Neural cell (in vitro differentiated cells): ENCODE results near the gene BRIP1. TPM values are rescaled to one million over a fixed set of nuclear protein-coding genes. Genes with fewer than 3 reads are reported as not detected.
"Not testable (repeated sequence)": the region's sequence is repeated elsewhere in the genome, so short reads cannot be mapped to it uniquely, and the experiment has no call there.

Source experiments
- H2AFZ ChIP-seq: fragments of 200-600, 300-800 bp; sonication (generic), shearing (Covaris generic); 2 replicates; pipeline ENCODE4 v1.6.0; 2014; ENCODE audit warnings: low read depth, mild to moderate bottlenecking, antibody characterized with exemption, low read length, moderate library complexity
- H3F3A ChIP-seq: fragments of 200-600 bp; shearing (Covaris generic); 2 replicates; pipeline ENCODE4 v1.6.1; 2016; ENCODE audit warnings: mild to moderate bottlenecking, moderate library complexity, mixed read lengths, antibody characterized with exemption, low read length; ENCODE audit not compliant: insufficient read depth, poor library complexity, severe bottlenecking
- H3K27ac ChIP-seq: fragments of 200-600, 300-800 bp; sonication (generic), shearing (Covaris generic); 2 replicates; pipeline ENCODE4 v1.5.1; 2014; ENCODE audit warnings: mild to moderate bottlenecking, low read length, moderate library complexity
- H3K27me3 ChIP-seq: fragments of 300-800, 200-600 bp; sonication (generic), shearing (Covaris generic); 2 replicates; pipeline ENCODE4 v1.6.0; 2014; ENCODE audit warnings: mild to moderate bottlenecking, low read depth, low read length, moderate library complexity; ENCODE audit not compliant: insufficient read depth
- H3K36me3 ChIP-seq: fragments of 300-800, 200-600 bp; sonication (generic), shearing (Covaris generic); 2 replicates; pipeline ENCODE4 v1.5.1; 2014; ENCODE audit warnings: mild to moderate bottlenecking, antibody characterized with exemption, low read length, moderate library complexity; ENCODE audit not compliant: insufficient read depth
- H3K4me2 ChIP-seq: fragments of 300-800, 200-600 bp; sonication (generic), shearing (Covaris generic); 2 replicates; pipeline ENCODE4 v1.6.0; 2014; ENCODE audit warnings: mild to moderate bottlenecking, low read length
- H3K4me3 ChIP-seq: fragments of 300-800, 200-600 bp; sonication (generic), shearing (Covaris generic); 2 replicates; pipeline ENCODE4 v1.5.1; 2014; ENCODE audit warnings: mild to moderate bottlenecking, low read length, moderate library complexity
- H3K79me2 ChIP-seq: fragments of 200-600 bp; shearing (Covaris generic); replicated peaks from 2 replicates; pipeline ENCODE4 v1.6.0; 2014; ENCODE audit warnings: mild to moderate bottlenecking, low read length, moderate library complexity; ENCODE audit not compliant: insufficient read depth
- H3K9ac ChIP-seq: fragments of 300-800, 200-600 bp; sonication (generic), shearing (Covaris generic); 2 replicates; pipeline ENCODE4 v1.6.1; 2016; ENCODE audit warnings: mild to moderate bottlenecking, low read length, mixed read lengths
- H3K9me2 ChIP-seq: fragments of 200-600 bp; shearing (Covaris generic); 2 replicates; pipeline ENCODE4 v1.6.1; 2016; ENCODE audit warnings: mild to moderate bottlenecking, low read length, mixed read lengths; ENCODE audit not compliant: insufficient read depth
- H3K9me3 ChIP-seq: fragments of 200-600, 300-800 bp; sonication (generic), shearing (Covaris generic); 2 replicates; pipeline ENCODE4 v1.6.1; 2016; ENCODE audit warnings: mild to moderate bottlenecking, mixed run types, low read length, moderate library complexity, mixed read lengths
- H4K20me1 ChIP-seq: fragments of 200-600 bp; shearing (Covaris generic); 2 replicates; pipeline ENCODE4 v1.6.1; 2016; ENCODE audit warnings: mild to moderate bottlenecking, mixed run types; ENCODE audit not compliant: insufficient read depth
- CTCF ChIP-seq: fragments of 450-650 bp; IDR thresholded peaks from 2 replicates; pipeline ENCODE4 v1.5.1; 2014; ENCODE audit warnings: antibody characterized with exemption, mild to moderate bottlenecking, moderate library complexity; ENCODE audit not compliant: poor library complexity, severe bottlenecking
- EP300 ChIP-seq: fragments of 450-650 bp; conservative IDR thresholded peaks from 2 replicates; pipeline ENCODE4 v1.6.1; 2014; ENCODE audit warnings: antibody characterized with exemption, mild to moderate bottlenecking, moderate library complexity; ENCODE audit not compliant: poor library complexity, severe bottlenecking
- EZH2 ChIP-seq: fragments of 200-600, 300-800 bp; shearing (Covaris generic), sonication (generic); IDR thresholded peaks from 2 replicates; pipeline ENCODE4 v1.6.1; 2014; ENCODE audit warnings: antibody characterized with exemption, low read length, borderline replicate concordance, mild to moderate bottlenecking; ENCODE audit not compliant: insufficient read depth, poor library complexity, severe bottlenecking
- MXI1 ChIP-seq: fragments of 450-650 bp; conservative IDR thresholded peaks from 2 replicates; pipeline ENCODE4 v1.6.1; 2014; ENCODE audit warnings: antibody characterized with exemption, mild to moderate bottlenecking; ENCODE audit not compliant: poor library complexity, severe bottlenecking
- POLR2AphosphoS5 ChIP-seq: IDR thresholded peaks from 2 replicates; pipeline ENCODE4 v1.6.1; 2012
- RAD21 ChIP-seq: fragments of 450-650 bp; conservative IDR thresholded peaks from 2 replicates; pipeline ENCODE4 v1.6.1; 2014; ENCODE audit warnings: antibody characterized with exemption, mild to moderate bottlenecking, moderate library complexity
- REST ChIP-seq: IDR thresholded peaks from 2 replicates; pipeline ENCODE4 v1.6.1; 2012; ENCODE audit warnings: borderline replicate concordance
- SMC3 ChIP-seq: fragments of 450-650 bp; conservative IDR thresholded peaks from 2 replicates; pipeline ENCODE4 v1.6.1; 2014; ENCODE audit warnings: antibody characterized with exemption, mild to moderate bottlenecking, moderate library complexity; ENCODE audit not compliant: poor library complexity
- TAF1 ChIP-seq: IDR thresholded peaks from 2 replicates; pipeline ENCODE4 v1.6.1; 2012; ENCODE audit warnings: low read depth
- polyA plus RNA-seq: library from polyadenylated mRNA; depleted of rRNA; stranded (reverse); fragments of >200 nt; gene quantifications from 2 replicates; pipeline ENCODE4 v1.2.3, GENCODE V29; 2014

BRIP1 gene
- polyA plus RNA-seq, 1 donor from 2014 or later: 0.47 TPM

DNA sequence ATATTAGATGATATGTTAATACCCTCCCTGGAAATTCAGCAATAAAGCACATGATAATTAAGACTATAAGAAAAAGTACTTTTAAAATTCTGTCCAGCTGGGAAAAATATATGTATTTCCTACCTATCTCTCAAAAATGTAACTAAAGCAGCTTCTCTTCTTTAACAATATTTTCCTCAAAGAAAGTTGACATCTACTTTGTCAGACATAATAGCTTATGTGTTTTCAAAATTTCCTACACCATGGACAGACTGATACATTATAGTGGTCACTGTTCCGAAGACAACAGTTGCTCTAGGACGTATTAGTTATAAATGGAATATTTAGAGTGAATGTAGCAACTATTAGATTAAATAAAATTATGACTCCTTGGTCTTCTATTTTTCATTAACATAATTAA lies 140.9 kb downstream of the BRIP1 start:
- Histone ChIP-seq H4K20me1 (no peaks in the 10 kb centered on the region), H3K27me3 (no peaks in the 10 kb centered on the region), H3K36me3 (no peaks in the 10 kb centered on the region), H3K4me2 (no peak overlapping the region), H3K4me3 (no peak overlapping the region), H3K9ac (no peak overlapping the region), H2AFZ (no peak overlapping the region), H3F3A (no peaks in the 10 kb centered on the region), H3K27ac (no peak overlapping the region), H3K79me2 (no peaks in the 10 kb centered on the region), H3K9me3 (no peaks in the 10 kb centered on the region), H3K9me2 (no peaks in the 10 kb centered on the region)
- no peak for TF ChIP-seq MXI1
- TF ChIP-seq SMC3: no peak
- no peak for TF ChIP-seq POLR2AphosphoS5
- no peak for TF ChIP-seq TAF1

DNA sequence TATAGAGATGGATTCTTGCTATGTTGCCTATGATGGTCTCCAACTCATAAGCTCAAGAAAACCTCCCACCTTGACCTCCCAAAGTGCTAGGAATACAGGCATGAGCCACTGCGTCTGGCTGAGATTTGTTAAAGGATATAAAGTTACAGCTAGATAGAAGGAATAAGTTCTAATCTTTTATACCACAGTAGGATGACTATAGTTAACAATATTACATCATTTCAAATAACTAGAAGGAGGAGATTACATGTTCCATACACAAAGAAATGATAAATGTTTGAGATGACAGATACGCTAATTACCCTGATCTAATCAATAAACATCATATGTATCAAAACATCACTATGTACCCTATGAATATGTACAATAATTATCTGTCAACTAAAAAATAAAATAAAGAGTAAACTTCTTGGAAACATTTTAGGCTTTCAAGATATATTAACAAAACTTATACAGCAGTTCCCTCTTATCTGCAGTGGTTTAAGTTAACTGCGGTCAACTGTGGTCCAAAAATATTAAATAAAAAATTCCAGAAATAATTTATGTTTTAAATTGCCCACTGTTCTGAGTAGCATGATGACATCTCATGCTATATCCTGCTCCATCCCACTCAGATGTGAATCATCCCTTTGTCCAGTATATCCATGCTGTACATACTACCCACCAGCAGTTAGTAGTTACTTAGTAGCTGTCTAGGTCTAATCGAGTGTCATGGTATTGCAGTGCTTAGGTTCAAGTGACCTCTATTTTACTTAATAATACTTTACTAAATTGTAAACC lies 143.1 kb downstream of the BRIP1 start:
- no peaks in the 10 kb centered on the region for H3K36me3 ChIP-seq
- no peaks in the 10 kb centered on the region for H3F3A ChIP-seq
- no peaks in the 10 kb centered on the region for H3K27me3 ChIP-seq
- no peaks in the 10 kb centered on the region for H3K9me3 ChIP-seq
- H2AFZ ChIP-seq: no peak overlapping the region
- TF ChIP-seq RAD21 (no peak), POLR2AphosphoS5 (no peak), EP300 (no peak), SMC3 (no peak), CTCF (no peak), EZH2 (no peak), MXI1 (no peak), TAF1 (no peak), REST (no peak)
- H3K9me2 ChIP-seq: no peaks in the 10 kb centered on the region
- no peak overlapping the region for H3K27ac ChIP-seq
- no peak overlapping the region for H3K4me2 ChIP-seq
- no peaks in the 10 kb centered on the region for H4K20me1 ChIP-seq
- H3K4me3 ChIP-seq: no peak overlapping the region
- no peak overlapping the region for H3K9ac ChIP-seq
- H3K79me2 ChIP-seq: no peaks in the 10 kb centered on the region

- not testable (repeated sequence) for H3K4me3 ChIP-seq
Measured at GRCh38 chr17:61719220-61719619, 144.1 kb downstream of the BRIP1 start.

More at GRCh38 chr17:61719220-61719619, 144.1 kb downstream of the BRIP1 start:
- H3K27me3 ChIP-seq, H4K20me1 ChIP-seq, H3K9me2 ChIP-seq, H2AFZ ChIP-seq, H3K27ac ChIP-seq, H3K9me3 ChIP-seq, H3F3A ChIP-seq, H3K36me3 ChIP-seq, H3K4me2 ChIP-seq, H3K9ac ChIP-seq, H3K79me2 ChIP-seq: not testable (repeated sequence)
